Endothelial cell of umbilical vein (primary cell): ENCODE measurements around the gene CCDC82.

ENCODE experiments used
- CTCF ChIP-seq, 2 donors: IDR thresholded peaks; 1 replicate in 1 of 2; 2 replicates in 1 of 2; pipeline ENCODE4 v1.5.1; 2011; ENCODE audit warnings: low read length in 2 of 2, mild to moderate bottlenecking in 2 of 2, moderate library complexity in 2 of 2, control low read depth in 1 of 2, inconsistent platforms in 1 of 2, low read depth in 1 of 2; ENCODE audit not compliant: insufficient read depth in 1 of 2; ENCODE audit errors: extremely low read depth in 1 of 2
- EZH2 ChIP-seq: IDR thresholded peaks from 2 replicates; pipeline ENCODE4 v1.6.1; 2012; ENCODE audit warnings: borderline replicate concordance, low read depth, mild to moderate bottlenecking, moderate library complexity, low read length, inconsistent platforms; ENCODE audit not compliant: severe bottlenecking
- MYC ChIP-seq: IDR thresholded peaks from one replicate; pipeline ENCODE4 v1.6.1; 2011; ENCODE audit warnings: mild to moderate bottlenecking, low read depth, low read length
- POLR2A ChIP-seq: IDR thresholded peaks from 2 replicates; pipeline ENCODE4 v1.6.1; 2012; ENCODE audit warnings: low read depth, mild to moderate bottlenecking, control low read depth, low read length
- POLR2AphosphoS5 ChIP-seq: IDR thresholded peaks from 2 replicates; pipeline ENCODE4 v1.6.1; 2012; ENCODE audit warnings: low read depth, mild to moderate bottlenecking, control low read depth, low read length, moderate library complexity; ENCODE audit not compliant: insufficient read depth
- TF ChIP-seq, protein P1 (sequence below): IDR thresholded peaks from 2 replicates; pipeline ENCODE4 v1.6.1; 2011; ENCODE audit not compliant: insufficient read depth, insufficient read length

GRCh38 chr11:96341211-96342013 is 48.3 kb downstream of the CCDC82 start:
- TF ChIP-seq CTCF (IDR thresholded peaks at IDR 0.05; ENCODE audit: extremely low read depth in 1 of 2, insufficient read depth in 1 of 2, low read depth in 1 of 2, low read length in 2 of 2) (peak; percentile 46 to 52), POLR2A (no peak), POLR2AphosphoS5 (no peak), EZH2 (no peak), MYC (no peak)
- TF ChIP-seq, protein P1, sequence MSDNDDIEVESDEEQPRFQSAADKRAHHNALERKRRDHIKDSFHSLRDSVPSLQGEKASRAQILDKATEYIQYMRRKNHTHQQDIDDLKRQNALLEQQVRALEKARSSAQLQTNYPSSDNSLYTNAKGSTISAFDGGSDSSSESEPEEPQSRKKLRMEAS, result no peak
